Measurements from ENCODE around the gene ADAMTS8.

Gene ADAMTS8

GRCh38 chr11:130469181-130469580 lies 40.8 kb upstream of the ADAMTS8 start:
- TF ChIP-seq PATZ1 (CRISPR knock-in tag; IDR thresholded peaks at IDR 0.05; ENCODE audit: borderline replicate concordance): no peak
- ATAC-seq: no peak

- ATAC-seq: no peak
- no peak for TF ChIP-seq ZFP3 (CRISPR knock-in tag; IDR thresholded peaks at IDR 0.05)
- no peak for TF ChIP-seq TOX (CRISPR knock-in tag; IDR thresholded peaks at IDR 0.05; ENCODE audit: borderline replicate concordance)
- TF ChIP-seq CREB5 (CRISPR knock-in tag; IDR thresholded peaks at IDR 0.05; ENCODE audit: low read depth): no peak
- no peak for TF ChIP-seq PATZ1 (CRISPR knock-in tag; IDR thresholded peaks at IDR 0.05; ENCODE audit: borderline replicate concordance)
- TF ChIP-seq ZNF8 (CRISPR knock-in tag; IDR thresholded peaks at IDR 0.05): no peak
- TF ChIP-seq ZC3H10 (CRISPR knock-in tag; IDR thresholded peaks at IDR 0.05): no peak
Measured at GRCh38 chr11:130467116-130467900, 38.9 kb upstream of the ADAMTS8 start.

- no peak for ATAC-seq
- TF ChIP-seq ZNF565 (CRISPR knock-in tag; conservative IDR thresholded peaks at IDR 0.05; ENCODE audit: low read depth) (no peak), PATZ1 (CRISPR knock-in tag; IDR thresholded peaks at IDR 0.05; ENCODE audit: borderline replicate concordance) (no peak), POU6F1 (CRISPR knock-in tag; IDR thresholded peaks at IDR 0.05; ENCODE audit: borderline replicate concordance, low read depth) (no peak), OSR1 (CRISPR knock-in tag; IDR thresholded peaks at IDR 0.05) (no peak), TCF4 (CRISPR knock-in tag; IDR thresholded peaks at IDR 0.05; ENCODE audit: borderline replicate concordance) (no peak)
Measured at GRCh38 chr11:130465263-130465662, 36.9 kb upstream of the ADAMTS8 start.

- TF ChIP-seq ISL1 (CRISPR knock-in tag; IDR thresholded peaks at IDR 0.05) (no peak), ARNTL (CRISPR knock-in tag; IDR thresholded peaks at IDR 0.05; ENCODE audit: borderline replicate concordance, low read depth) (no peak), CSDC2 (CRISPR knock-in tag; IDR thresholded peaks at IDR 0.05) (no peak), CSRNP3 (CRISPR knock-in tag; IDR thresholded peaks at IDR 0.05) (no peak), PATZ1 (CRISPR knock-in tag; IDR thresholded peaks at IDR 0.05; ENCODE audit: borderline replicate concordance) (no peak), OSR1 (CRISPR knock-in tag; IDR thresholded peaks at IDR 0.05) (no peak), PPARA (CRISPR knock-in tag; IDR thresholded peaks at IDR 0.05; ENCODE audit: borderline replicate concordance) (no peak), ZFP3 (CRISPR knock-in tag; IDR thresholded peaks at IDR 0.05) (no peak), CREB5 (CRISPR knock-in tag; IDR thresholded peaks at IDR 0.05; ENCODE audit: low read depth) (no peak), ESRRG (CRISPR knock-in tag; IDR thresholded peaks at IDR 0.05) (no peak), ZFP30 (CRISPR knock-in tag; IDR thresholded peaks at IDR 0.05) (no peak)
- no peak for ATAC-seq
Measured at GRCh38 chr11:130464291-130464812, 35.9 kb upstream of the ADAMTS8 start.
